WTC11 (cell line): ENCODE results near the gene CARS2. TPM values are rescaled to one million over a fixed set of nuclear protein-coding genes. Genes with fewer than 3 reads are reported as not detected.

ENCODE experiments used
- ATAC-seq: fragments of 200-7000 bp; cut with Tn5 transposase; 2 replicates; pipeline ENCODE4 v1.10.0; 2021; ENCODE audit warnings: mild to moderate bottlenecking, moderate library complexity
- CTCF ChIA-PET: fragments of 300-600 bp; sonication (Branson Sonifier 250); formaldehyde crosslinking; loops from one replicate; lab custom pipeline; 2021; ENCODE audit warnings: antibody characterized with exemption; lab: Charles Lee
- POLR2A ChIA-PET: fragments of 350-600 bp; sonication (Branson Sonifier 250); formaldehyde crosslinking; loops from one replicate; lab custom pipeline; 2021; ENCODE audit warnings: antibody characterized with exemption; lab: Charles Lee
- DNase-seq: peaks from one replicate; pipeline ENCODE4 v3.0.0; 2021; ENCODE audit warnings: low spot score
- H3K27ac Mint-ChIP-seq: 2 replicates; pipeline ENCODE4 v1.8.0; 2021; ENCODE audit warnings: mixed read lengths
- H3K27me3 Mint-ChIP-seq: 2 replicates; pipeline ENCODE4 v1.8.0; 2021; ENCODE audit warnings: low read depth, mild to moderate bottlenecking, moderate library complexity, mixed read lengths
- H3K36me3 Mint-ChIP-seq: 2 replicates; pipeline ENCODE4 v1.8.0; 2021; ENCODE audit warnings: mixed read lengths
- H3K4me1 Mint-ChIP-seq: 2 replicates; pipeline ENCODE4 v1.8.0; 2022; ENCODE audit warnings: mixed read lengths
- H3K4me3 Mint-ChIP-seq: 2 replicates; pipeline ENCODE4 v1.8.0; 2021; ENCODE audit warnings: mild to moderate bottlenecking, moderate library complexity, mixed read lengths
- H3K9me3 Mint-ChIP-seq: 2 replicates; pipeline ENCODE4 v1.8.0; 2021; ENCODE audit warnings: mixed read lengths
- ATF3 ChIP-seq: sonication (generic); formaldehyde crosslinking; conservative IDR thresholded peaks from 2 replicates; pipeline ENCODE4 v1.8.1; 2022; ENCODE audit warnings: mild to moderate bottlenecking, missing genetic modification reagents
- CREB1 ChIP-seq: sonication (generic); formaldehyde crosslinking; IDR thresholded peaks from 2 replicates; pipeline ENCODE4 v1.8.0; 2023; ENCODE audit warnings: mild to moderate bottlenecking, missing genetic modification reagents
- ELF4 ChIP-seq: sonication (generic); formaldehyde crosslinking; IDR thresholded peaks from 2 replicates; pipeline ENCODE4 v1.8.1; 2022; ENCODE audit warnings: low read depth, mild to moderate bottlenecking, moderate library complexity, missing genetic modification reagents
- FOXP4 ChIP-seq: sonication (generic); formaldehyde crosslinking; IDR thresholded peaks from 2 replicates; pipeline ENCODE4 v1.8.0; 2022; ENCODE audit warnings: mild to moderate bottlenecking, missing genetic modification reagents
- GRHL2 ChIP-seq: fragments of 250-450 bp; sonication (Bioruptor Pico); IDR thresholded peaks from 2 replicates; pipeline ENCODE4 v1.8.0; 2022; ENCODE audit warnings: mild to moderate bottlenecking, moderate library complexity; ENCODE audit not compliant: insufficient replicate concordance, severe bottlenecking
- GTF2I ChIP-seq: fragments of 250-450 bp; sonication (Bioruptor Pico); conservative IDR thresholded peaks from 2 replicates; pipeline ENCODE4 v1.4.0; 2021; ENCODE audit warnings: mild to moderate bottlenecking
- HMGXB4 ChIP-seq: sonication (generic); formaldehyde crosslinking; IDR thresholded peaks from 2 replicates; pipeline ENCODE4 v1.8.1; 2023; ENCODE audit warnings: mild to moderate bottlenecking, moderate library complexity, missing genetic modification reagents
- JAZF1 ChIP-seq: fragments of 250-450 bp; sonication (Bioruptor Pico); IDR thresholded peaks from 2 replicates; pipeline ENCODE4 v1.9.0; 2021; ENCODE audit warnings: moderate library complexity, mild to moderate bottlenecking, inconsistent platforms
- KAT7 ChIP-seq: sonication (generic); formaldehyde crosslinking; IDR thresholded peaks from 2 replicates; pipeline ENCODE4 v1.8.1; 2023; ENCODE audit warnings: missing genetic modification reagents, mild to moderate bottlenecking, borderline replicate concordance
- MAX ChIP-seq: sonication (generic); formaldehyde crosslinking; IDR thresholded peaks from 2 replicates; pipeline ENCODE4 v1.8.0; 2022; ENCODE audit warnings: mild to moderate bottlenecking, missing genetic modification reagents
- MYBL2 ChIP-seq: sonication (generic); formaldehyde crosslinking; IDR thresholded peaks from 2 replicates; pipeline ENCODE4 v1.8.1; 2023; ENCODE audit warnings: mild to moderate bottlenecking, moderate library complexity, missing genetic modification reagents
- PRRX2 ChIP-seq: fragments of 250-450 bp; sonication (Bioruptor Pico); IDR thresholded peaks from 2 replicates; pipeline ENCODE4 v1.8.0; 2021; ENCODE audit warnings: mild to moderate bottlenecking
- TCF7 ChIP-seq: sonication (generic); formaldehyde crosslinking; IDR thresholded peaks from 2 replicates; pipeline ENCODE4 v1.8.0; 2022; ENCODE audit warnings: mild to moderate bottlenecking, low read depth, missing genetic modification reagents, moderate library complexity
- USF1 ChIP-seq: sonication (generic); formaldehyde crosslinking; IDR thresholded peaks from 2 replicates; pipeline ENCODE4 v1.8.0; 2022; ENCODE audit warnings: mild to moderate bottlenecking, missing genetic modification reagents
- USF2 ChIP-seq: sonication (generic); formaldehyde crosslinking; IDR thresholded peaks from 2 replicates; pipeline ENCODE4 v1.8.1; 2023; ENCODE audit warnings: mild to moderate bottlenecking, missing genetic modification reagents, moderate library complexity
- ZBTB43 ChIP-seq: sonication (generic); formaldehyde crosslinking; IDR thresholded peaks from 2 replicates; pipeline ENCODE4 v1.8.1; 2023; ENCODE audit warnings: mild to moderate bottlenecking, missing genetic modification reagents
- ZNF232 ChIP-seq: sonication (generic); formaldehyde crosslinking; IDR thresholded peaks from 2 replicates; pipeline ENCODE4 v1.8.0; 2022; ENCODE audit warnings: mild to moderate bottlenecking, missing genetic modification reagents
- ZNF396 ChIP-seq: fragments of 250-450 bp; sonication (Bioruptor Pico); IDR thresholded peaks from 2 replicates; pipeline ENCODE4 v1.8.0; 2021; ENCODE audit warnings: mild to moderate bottlenecking, moderate library complexity, borderline replicate concordance
- ZNF671 ChIP-seq: fragments of 250-450 bp; sonication (Bioruptor Pico); IDR thresholded peaks from 2 replicates; pipeline ENCODE4 v1.8.0; 2021; ENCODE audit warnings: mild to moderate bottlenecking
- total RNA-seq: library from RNA; stranded (reverse); gene quantifications from 3 replicates; pipeline ENCODE4 v1.2.3, GENCODE V29; 2021
- TF ChIP-seq, protein P1 (sequence below): sonication (generic); formaldehyde crosslinking; IDR thresholded peaks from 2 replicates; pipeline ENCODE4 v1.8.1; 2022; ENCODE audit warnings: low read depth, missing genetic modification reagents, borderline replicate concordance
- TF ChIP-seq, protein P2 (sequence below): sonication (generic); formaldehyde crosslinking; IDR thresholded peaks from 2 replicates; pipeline ENCODE4 v1.8.1; 2023; ENCODE audit warnings: mild to moderate bottlenecking, missing genetic modification reagents, moderate library complexity
- TF ChIP-seq, protein P3 (sequence below): fragments of 250-450 bp; sonication (Bioruptor Pico); IDR thresholded peaks from 2 replicates; pipeline ENCODE4 v1.8.0; 2021; ENCODE audit warnings: mild to moderate bottlenecking
- TF ChIP-seq, protein P4 (sequence below): fragments of 200-600 bp; IDR thresholded peaks from 2 replicates; pipeline ENCODE4 v1.8.0; 2022; ENCODE audit warnings: antibody characterized with exemption

The CARS2 gene
- total RNA-seq, 1 experiment from 2014 or later, result 39.9 TPM

DNA sequence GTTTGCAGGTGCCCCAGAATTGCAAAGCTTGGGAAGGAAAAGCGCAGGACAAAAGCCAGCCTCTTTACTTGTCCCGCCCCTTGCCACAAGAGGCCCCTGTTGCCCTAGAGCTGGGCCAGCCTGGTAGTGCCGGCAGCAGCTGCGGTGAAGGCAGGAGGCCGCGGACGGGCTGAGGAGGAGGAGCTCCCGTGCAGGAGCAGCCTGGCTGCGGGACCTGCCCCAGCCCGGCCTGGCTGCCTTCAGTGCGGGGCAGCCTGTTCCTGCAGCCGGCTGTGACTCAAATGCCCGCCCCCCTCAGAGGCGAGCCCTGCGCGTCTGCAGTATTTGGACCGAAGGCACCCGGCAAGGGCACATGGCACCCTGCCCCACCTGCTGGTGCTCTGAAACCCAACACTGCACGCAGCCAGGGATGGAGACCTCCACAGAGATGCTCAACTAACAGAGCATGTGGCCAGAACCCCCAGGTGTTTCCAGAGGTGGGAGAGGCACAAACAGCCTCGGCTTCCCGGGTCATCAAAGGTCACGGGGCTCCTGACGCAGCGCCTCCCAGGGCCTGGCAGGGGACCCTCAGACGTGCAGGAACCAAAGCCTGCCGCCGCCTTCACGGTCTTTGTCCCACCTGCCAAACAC, 60.9 kb downstream of the CARS2 start:
- ChIA-PET POLR2A (interaction anchor here (0.6 to 1.3 kb wide), 5 partner anchors 24 to 270 kb away, joined by 3 to 4 read pairs (median 4); no protein-coding TSS in a partner anchor), CTCF (interaction anchor here (0.6 to 1.8 kb wide), 47 partner anchors 9 to 422 kb away, joined by 3 to 25 read pairs (median 4); partner anchors contain the start of genes ANKRD10, CARS2, NAXD and RAB20)
- no peaks in the 10 kb centered on the region for H3K27me3 Mint-ChIP-seq
- peak; percentile 89 for DNase-seq
- no peaks in the 10 kb centered on the region for H3K9me3 Mint-ChIP-seq
- H3K36me3 Mint-ChIP-seq, result peaks cover 9% of the 10 kb centered on the region; the same call in 1 of the 2 replicates
- no peak overlapping the region for H3K27ac Mint-ChIP-seq
- peaks cover 4% of the 10 kb centered on the region for H3K4me1 Mint-ChIP-seq
- peak; percentile 97 for ATAC-seq
- H3K4me3 Mint-ChIP-seq, result no peak overlapping the region
- TF ChIP-seq MYBL2 (CRISPR knock-in tag) (no peak), FOXP4 (CRISPR knock-in tag) (no peak), GTF2I (CRISPR knock-in tag) (no peak), ZNF671 (CRISPR knock-in tag) (no peak), ZNF232 (CRISPR knock-in tag) (no peak), MAX (CRISPR knock-in tag) (peak; percentile 70), GRHL2 (CRISPR knock-in tag) (no peak), CREB1 (no peak), ATF3 (CRISPR knock-in tag) (no peak), ZNF396 (CRISPR knock-in tag) (no peak), USF1 (CRISPR knock-in tag) (no peak), ELF4 (CRISPR knock-in tag) (no peak), KAT7 (0 out of 2 replicates have a peak, but pooled peaks have one; percentile 11), JAZF1 (CRISPR knock-in tag) (no peak), USF2 (no peak), PRRX2 (CRISPR knock-in tag) (peak; percentile 48; the same call in 1 of the 2 replicates), TCF7 (no peak), ZBTB43 (CRISPR knock-in tag) (no peak), HMGXB4 (CRISPR knock-in tag) (peak; percentile 48; the same call in 1 of the 2 replicates)
- TF ChIP-seq, protein P1, sequence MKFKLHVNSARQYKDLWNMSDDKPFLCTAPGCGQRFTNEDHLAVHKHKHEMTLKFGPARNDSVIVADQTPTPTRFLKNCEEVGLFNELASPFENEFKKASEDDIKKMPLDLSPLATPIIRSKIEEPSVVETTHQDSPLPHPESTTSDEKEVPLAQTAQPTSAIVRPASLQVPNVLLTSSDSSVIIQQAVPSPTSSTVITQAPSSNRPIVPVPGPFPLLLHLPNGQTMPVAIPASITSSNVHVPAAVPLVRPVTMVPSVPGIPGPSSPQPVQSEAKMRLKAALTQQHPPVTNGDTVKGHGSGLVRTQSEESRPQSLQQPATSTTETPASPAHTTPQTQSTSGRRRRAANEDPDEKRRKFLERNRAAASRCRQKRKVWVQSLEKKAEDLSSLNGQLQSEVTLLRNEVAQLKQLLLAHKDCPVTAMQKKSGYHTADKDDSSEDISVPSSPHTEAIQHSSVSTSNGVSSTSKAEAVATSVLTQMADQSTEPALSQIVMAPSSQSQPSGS (CRISPR knock-in tag), result no peak
- TF ChIP-seq, protein P2, sequence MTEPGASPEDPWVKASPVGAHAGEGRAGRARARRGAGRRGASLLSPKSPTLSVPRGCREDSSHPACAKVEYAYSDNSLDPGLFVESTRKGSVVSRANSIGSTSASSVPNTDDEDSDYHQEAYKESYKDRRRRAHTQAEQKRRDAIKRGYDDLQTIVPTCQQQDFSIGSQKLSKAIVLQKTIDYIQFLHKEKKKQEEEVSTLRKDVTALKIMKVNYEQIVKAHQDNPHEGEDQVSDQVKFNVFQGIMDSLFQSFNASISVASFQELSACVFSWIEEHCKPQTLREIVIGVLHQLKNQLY (CRISPR knock-in tag), result no peak
- TF ChIP-seq, protein P3, sequence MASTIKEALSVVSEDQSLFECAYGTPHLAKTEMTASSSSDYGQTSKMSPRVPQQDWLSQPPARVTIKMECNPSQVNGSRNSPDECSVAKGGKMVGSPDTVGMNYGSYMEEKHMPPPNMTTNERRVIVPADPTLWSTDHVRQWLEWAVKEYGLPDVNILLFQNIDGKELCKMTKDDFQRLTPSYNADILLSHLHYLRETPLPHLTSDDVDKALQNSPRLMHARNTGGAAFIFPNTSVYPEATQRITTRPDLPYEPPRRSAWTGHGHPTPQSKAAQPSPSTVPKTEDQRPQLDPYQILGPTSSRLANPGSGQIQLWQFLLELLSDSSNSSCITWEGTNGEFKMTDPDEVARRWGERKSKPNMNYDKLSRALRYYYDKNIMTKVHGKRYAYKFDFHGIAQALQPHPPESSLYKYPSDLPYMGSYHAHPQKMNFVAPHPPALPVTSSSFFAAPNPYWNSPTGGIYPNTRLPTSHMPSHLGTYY (CRISPR knock-in tag), result no peak; the same call in 1 of the 2 replicates
- TF ChIP-seq, protein P4, sequence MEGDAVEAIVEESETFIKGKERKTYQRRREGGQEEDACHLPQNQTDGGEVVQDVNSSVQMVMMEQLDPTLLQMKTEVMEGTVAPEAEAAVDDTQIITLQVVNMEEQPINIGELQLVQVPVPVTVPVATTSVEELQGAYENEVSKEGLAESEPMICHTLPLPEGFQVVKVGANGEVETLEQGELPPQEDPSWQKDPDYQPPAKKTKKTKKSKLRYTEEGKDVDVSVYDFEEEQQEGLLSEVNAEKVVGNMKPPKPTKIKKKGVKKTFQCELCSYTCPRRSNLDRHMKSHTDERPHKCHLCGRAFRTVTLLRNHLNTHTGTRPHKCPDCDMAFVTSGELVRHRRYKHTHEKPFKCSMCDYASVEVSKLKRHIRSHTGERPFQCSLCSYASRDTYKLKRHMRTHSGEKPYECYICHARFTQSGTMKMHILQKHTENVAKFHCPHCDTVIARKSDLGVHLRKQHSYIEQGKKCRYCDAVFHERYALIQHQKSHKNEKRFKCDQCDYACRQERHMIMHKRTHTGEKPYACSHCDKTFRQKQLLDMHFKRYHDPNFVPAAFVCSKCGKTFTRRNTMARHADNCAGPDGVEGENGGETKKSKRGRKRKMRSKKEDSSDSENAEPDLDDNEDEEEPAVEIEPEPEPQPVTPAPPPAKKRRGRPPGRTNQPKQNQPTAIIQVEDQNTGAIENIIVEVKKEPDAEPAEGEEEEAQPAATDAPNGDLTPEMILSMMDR, result 0 out of 2 replicates have a peak, but pooled peaks have one; percentile 24
